HepG2 (cell line): ENCODE data around the gene ABCC3. TPM values are rescaled to one million over a fixed set of nuclear protein-coding genes. Genes with fewer than 3 reads are reported as not detected.

Experiments used
- ARNT ChIP-seq: fragments of 450-650 bp; IDR thresholded peaks from 2 replicates; pipeline ENCODE4 v1.6.1; 2017
- CHCHD3 ChIP-seq: sonication (generic); formaldehyde crosslinking; IDR thresholded peaks from 2 replicates; pipeline ENCODE4 v1.8.0; 2022; ENCODE audit warnings: mild to moderate bottlenecking, missing genetic modification reagents, moderate library complexity
- GLMP ChIP-seq: sonication (generic); formaldehyde crosslinking; IDR thresholded peaks from 2 replicates; pipeline ENCODE4 v1.9.0; 2021; ENCODE audit warnings: missing genetic modification reagents, mild to moderate bottlenecking, borderline replicate concordance
- KLF15 ChIP-seq: sonication (generic); formaldehyde crosslinking; IDR thresholded peaks from 2 replicates; pipeline ENCODE4 v1.8.1; 2023; ENCODE audit warnings: borderline replicate concordance, mild to moderate bottlenecking, inconsistent platforms, missing genetic modification reagents, mixed read lengths
- PPARG ChIP-seq: conservative IDR thresholded peaks from 2 replicates; pipeline ENCODE4 v1.6.1; 2016; ENCODE audit warnings: missing biosample characterization, missing genetic modification reagents
- PRDM4 ChIP-seq: sonication (generic); formaldehyde crosslinking; IDR thresholded peaks from 2 replicates; pipeline ENCODE4 v1.9.0; 2021; ENCODE audit warnings: missing genetic modification reagents, borderline replicate concordance
- RXRA ChIP-seq: sonication (generic); formaldehyde crosslinking; IDR thresholded peaks from 2 replicates; pipeline ENCODE4 v1.5.1; 2020; ENCODE audit warnings: missing genetic modification reagents
- STAT5B ChIP-seq: sonication (generic); formaldehyde crosslinking; IDR thresholded peaks from 2 replicates; pipeline ENCODE4 v1.4.0; 2020; ENCODE audit warnings: missing genetic modification reagents
- ZNF20 ChIP-seq: sonication (generic); formaldehyde crosslinking; IDR thresholded peaks from 2 replicates; pipeline ENCODE4 v1.4.0; 2020; ENCODE audit warnings: mild to moderate bottlenecking, moderate library complexity, missing genetic modification reagents
- ZNF556 ChIP-seq: sonication (generic); formaldehyde crosslinking; IDR thresholded peaks from 2 replicates; pipeline ENCODE4 v1.4.0; 2020; ENCODE audit warnings: mild to moderate bottlenecking, missing genetic modification reagents, borderline replicate concordance
- ZNF746 ChIP-seq: sonication (generic); formaldehyde crosslinking; IDR thresholded peaks from 2 replicates; pipeline ENCODE4 v1.8.0; 2022; ENCODE audit warnings: mild to moderate bottlenecking, missing genetic modification reagents
- ZNF776 ChIP-seq: sonication (generic); formaldehyde crosslinking; IDR thresholded peaks from 2 replicates; pipeline ENCODE4 v1.4.0; 2020; ENCODE audit warnings: mild to moderate bottlenecking, missing genetic modification reagents
- polyA plus RNA-seq, 8 experiments: library from polyadenylated mRNA; depleted of rRNA in 3 of 8; stranded (reverse) in 7 of 8; unstranded in 1 of 8; fragments of >200 nt; fragmentation: Illumina TruSeq in 4 of 8; extraction: Trizol in 4 of 8; gene quantifications; 2 replicates each; pipeline versions ENCODE4 v1.2.1 to v1.2.3, GENCODE V29; 2011 to 2016; ENCODE audit warnings: low read depth in 4 of 8, missing spikeins in 1 of 8, mixed read lengths in 1 of 8; ENCODE audit not compliant: insufficient read depth in 1 of 8
- total RNA-seq, 5 experiments: library from RNA; depleted of rRNA; stranded (reverse); fragments of >200 nt; fragmentation: Illumina TruSeq; extraction: Trizol; gene quantifications; 2 replicates each; pipeline ENCODE4 v1.2.3, GENCODE V29; 2016; ENCODE audit warnings: low read depth in 1 of 5
- TF ChIP-seq, protein P1 (sequence below): sonication (generic); formaldehyde crosslinking; IDR thresholded peaks from 2 replicates; pipeline ENCODE4 v1.4.0; 2020; ENCODE audit warnings: missing genetic modification reagents
- TF ChIP-seq, protein P2 (sequence below): sonication (generic); formaldehyde crosslinking; IDR thresholded peaks from 2 replicates; pipeline ENCODE4 v1.4.0; 2020; ENCODE audit warnings: missing genetic modification reagents, borderline replicate concordance

ABCC3 gene
- total and polyA plus RNA-seq, 2 of the 13 experiments (the other 11 are each of a cell fraction or from before 2014, with no cell fraction given) = 25.2 to 50.7 TPM

DNA sequence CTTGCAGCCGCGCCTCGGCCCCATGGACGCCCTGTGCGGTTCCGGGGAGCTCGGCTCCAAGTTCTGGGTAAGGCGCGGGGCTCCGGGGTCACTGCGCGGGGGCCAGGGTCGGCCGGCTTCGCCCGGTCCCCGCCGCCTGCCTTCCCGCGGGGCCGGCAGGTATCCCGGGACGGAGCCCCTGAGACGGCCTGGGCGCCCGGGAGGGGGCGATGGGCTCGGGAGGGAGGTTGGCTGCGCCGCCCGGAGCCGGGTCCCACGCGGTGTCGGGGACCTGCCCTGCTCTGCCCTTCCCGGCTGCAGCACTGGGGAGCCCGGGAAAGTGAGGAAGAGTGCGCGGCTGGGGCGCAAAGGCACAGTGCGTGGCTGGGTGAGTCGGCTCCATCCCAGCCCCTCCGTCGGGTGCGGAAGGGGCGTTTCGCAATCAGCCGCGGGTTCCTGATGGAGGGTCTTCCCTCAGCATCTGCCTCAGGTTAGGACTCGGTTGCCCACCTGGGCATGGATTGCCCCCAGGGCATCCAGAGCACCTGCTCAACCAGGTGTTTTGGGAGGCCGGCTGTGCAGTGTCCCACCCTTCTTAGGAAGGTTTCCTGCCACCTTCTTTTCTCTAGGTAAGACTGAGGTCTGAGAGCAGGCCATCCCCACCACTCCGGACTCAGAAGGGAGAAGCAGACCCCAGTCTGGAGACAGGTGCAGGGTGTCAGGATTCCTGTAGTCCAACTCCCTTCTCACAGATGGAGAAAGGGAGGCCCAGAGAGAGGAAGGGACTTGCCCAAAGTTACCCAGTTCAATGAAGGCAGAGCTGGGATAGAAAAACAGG, 442 bp downstream of the ABCC3 start (continued):
- TF ChIP-seq PRDM4 (CRISPR knock-in tag) (no peak), ARNT (no peak), ZNF20 (no peak), ZNF556 (CRISPR knock-in tag) (peak; percentile 85; the same call in 1 of the 2 replicates), PPARG (CRISPR knock-in tag) (no peak), ZNF746 (no peak), GLMP (CRISPR knock-in tag) (no peak), KLF15 (no peak), STAT5B (CRISPR knock-in tag) (no peak), ZNF776 (peak; percentile 71; the same call in 1 of the 2 replicates), RXRA (CRISPR knock-in tag) (peak; percentile 45; the same call in 1 of the 2 replicates), CHCHD3 (CRISPR knock-in tag) (no peak)
- TF ChIP-seq, protein P1, sequence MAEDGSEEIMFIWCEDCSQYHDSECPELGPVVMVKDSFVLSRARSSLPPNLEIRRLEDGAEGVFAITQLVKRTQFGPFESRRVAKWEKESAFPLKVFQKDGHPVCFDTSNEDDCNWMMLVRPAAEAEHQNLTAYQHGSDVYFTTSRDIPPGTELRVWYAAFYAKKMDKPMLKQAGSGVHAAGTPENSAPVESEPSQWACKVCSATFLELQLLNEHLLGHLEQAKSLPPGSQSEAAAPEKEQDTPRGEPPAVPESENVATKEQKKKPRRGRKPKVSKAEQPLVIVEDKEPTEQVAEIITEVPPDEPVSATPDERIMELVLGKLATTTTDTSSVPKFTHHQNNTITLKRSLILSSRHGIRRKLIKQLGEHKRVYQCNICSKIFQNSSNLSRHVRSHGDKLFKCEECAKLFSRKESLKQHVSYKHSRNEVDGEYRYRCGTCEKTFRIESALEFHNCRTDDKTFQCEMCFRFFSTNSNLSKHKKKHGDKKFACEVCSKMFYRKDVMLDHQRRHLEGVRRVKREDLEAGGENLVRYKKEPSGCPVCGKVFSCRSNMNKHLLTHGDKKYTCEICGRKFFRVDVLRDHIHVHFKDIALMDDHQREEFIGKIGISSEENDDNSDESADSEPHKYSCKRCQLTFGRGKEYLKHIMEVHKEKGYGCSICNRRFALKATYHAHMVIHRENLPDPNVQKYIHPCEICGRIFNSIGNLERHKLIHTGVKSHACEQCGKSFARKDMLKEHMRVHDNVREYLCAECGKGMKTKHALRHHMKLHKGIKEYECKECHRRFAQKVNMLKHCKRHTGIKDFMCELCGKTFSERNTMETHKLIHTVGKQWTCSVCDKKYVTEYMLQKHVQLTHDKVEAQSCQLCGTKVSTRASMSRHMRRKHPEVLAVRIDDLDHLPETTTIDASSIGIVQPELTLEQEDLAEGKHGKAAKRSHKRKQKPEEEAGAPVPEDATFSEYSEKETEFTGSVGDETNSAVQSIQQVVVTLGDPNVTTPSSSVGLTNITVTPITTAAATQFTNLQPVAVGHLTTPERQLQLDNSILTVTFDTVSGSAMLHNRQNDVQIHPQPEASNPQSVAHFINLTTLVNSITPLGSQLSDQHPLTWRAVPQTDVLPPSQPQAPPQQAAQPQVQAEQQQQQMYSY = no peak
- TF ChIP-seq, protein P2, sequence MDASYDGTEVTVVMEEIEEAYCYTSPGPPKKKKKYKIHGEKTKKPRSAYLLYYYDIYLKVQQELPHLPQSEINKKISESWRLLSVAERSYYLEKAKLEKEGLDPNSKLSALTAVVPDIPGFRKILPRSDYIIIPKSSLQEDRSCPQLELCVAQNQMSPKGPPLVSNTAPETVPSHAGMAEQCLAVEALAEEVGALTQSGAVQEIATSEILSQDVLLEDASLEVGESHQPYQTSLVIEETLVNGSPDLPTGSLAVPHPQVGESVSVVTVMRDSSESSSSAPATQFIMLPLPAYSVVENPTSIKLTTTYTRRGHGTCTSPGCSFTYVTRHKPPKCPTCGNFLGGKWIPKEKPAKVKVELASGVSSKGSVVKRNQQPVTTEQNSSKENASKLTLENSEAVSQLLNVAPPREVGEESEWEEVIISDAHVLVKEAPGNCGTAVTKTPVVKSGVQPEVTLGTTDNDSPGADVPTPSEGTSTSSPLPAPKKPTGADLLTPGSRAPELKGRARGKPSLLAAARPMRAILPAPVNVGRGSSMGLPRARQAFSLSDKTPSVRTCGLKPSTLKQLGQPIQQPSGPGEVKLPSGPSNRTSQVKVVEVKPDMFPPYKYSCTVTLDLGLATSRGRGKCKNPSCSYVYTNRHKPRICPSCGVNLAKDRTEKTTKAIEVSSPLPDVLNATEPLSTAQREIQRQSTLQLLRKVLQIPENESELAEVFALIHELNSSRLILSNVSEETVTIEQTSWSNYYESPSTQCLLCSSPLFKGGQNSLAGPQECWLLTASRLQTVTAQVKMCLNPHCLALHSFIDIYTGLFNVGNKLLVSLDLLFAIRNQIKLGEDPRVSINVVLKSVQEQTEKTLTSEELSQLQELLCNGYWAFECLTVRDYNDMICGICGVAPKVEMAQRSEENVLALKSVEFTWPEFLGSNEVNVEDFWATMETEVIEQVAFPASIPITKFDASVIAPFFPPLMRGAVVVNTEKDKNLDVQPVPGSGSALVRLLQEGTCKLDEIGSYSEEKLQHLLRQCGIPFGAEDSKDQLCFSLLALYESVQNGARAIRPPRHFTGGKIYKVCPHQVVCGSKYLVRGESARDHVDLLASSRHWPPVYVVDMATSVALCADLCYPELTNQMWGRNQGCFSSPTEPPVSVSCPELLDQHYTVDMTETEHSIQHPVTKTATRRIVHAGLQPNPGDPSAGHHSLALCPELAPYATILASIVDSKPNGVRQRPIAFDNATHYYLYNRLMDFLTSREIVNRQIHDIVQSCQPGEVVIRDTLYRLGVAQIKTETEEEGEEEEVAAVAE (CRISPR knock-in tag) = no peak
